GM18867 (cell line): ENCODE results near the gene GBP2.

ENCODE experiments used
- ATAC-seq: cut with Tn5 transposase; IDR thresholded peaks from one replicate; pipeline ENCODE4 v1.9.1; 2021; ENCODE audit warnings: mild to moderate bottlenecking, moderate library complexity; ENCODE audit not compliant: unreplicated experiment

GBP2 gene

GRCh38 chr1:89068291-89068690 lies 57.6 kb downstream of the GBP2 start:
- no peak for ATAC-seq

GRCh38 chr1:89065079-89065868 lies 60.6 kb downstream of the GBP2 start, which contains the start of gene GBP1:
Gene GBP1 (minus strand): TSS chr1:89065208. CDS start chr1:89063234, 1,974 bp downstream.
- peak; percentile 67 for ATAC-seq

- ATAC-seq: peak; percentile 40
Observed at GRCh38 chr1:89064632-89065031, 61.3 kb downstream of the GBP2 start.

- ATAC-seq: no peak
Observed at GRCh38 chr1:89063094-89063493, 62.8 kb downstream of the GBP2 start.

- ATAC-seq: no peak
Observed at GRCh38 chr1:89060091-89060490, 65.8 kb downstream of the GBP2 start.
